Keratinocyte (primary cell): ENCODE results near the gene TNS1. TPM values are rescaled to one million over a fixed set of nuclear protein-coding genes. Genes with fewer than 3 reads are reported as not detected.

Experiments used
- DNase-seq: peaks from one replicate; pipeline ENCODE4 v3.0.0-alpha.2; 2011; ENCODE audit warnings: low read depth, missing footprints, low spot score
- FAIRE-seq: peaks from 2 replicates; lab custom pipeline; 2011; peaks lifted over from hg19 to GRCh38; lab: Jason Lieb, UNC
- H2AFZ ChIP-seq: 2 replicates; pipeline ENCODE4 v1.6.0; 2012; ENCODE audit warnings: low read length, control low read depth, inconsistent platforms; ENCODE audit not compliant: control insufficient read depth
- H3K27ac ChIP-seq: 2 replicates; pipeline ENCODE4 v1.5.1; 2011; ENCODE audit warnings: low read length; ENCODE audit not compliant: control insufficient read depth, insufficient read depth
- H3K27me3 ChIP-seq: 3 replicates; pipeline ENCODE4 v1.6.0; 2011; ENCODE audit warnings: low read length; ENCODE audit not compliant: control insufficient read depth, insufficient read depth; ENCODE audit errors: extremely low read depth
- H3K36me3 ChIP-seq, 2 experiments: 2 replicates in 1 of 2; 3 replicates in 1 of 2; pipeline ENCODE4 v1.5.1; 2011; ENCODE audit warnings: low read length in 2 of 2, mild to moderate bottlenecking in 1 of 2; ENCODE audit not compliant: control insufficient read depth in 2 of 2, insufficient read depth in 2 of 2; ENCODE audit errors: extremely low read depth in 1 of 2
- H3K4me1 ChIP-seq: 3 replicates; pipeline ENCODE4 v1.5.1; 2011; ENCODE audit warnings: low read length; ENCODE audit not compliant: control insufficient read depth, insufficient read depth; ENCODE audit errors: extremely low read depth
- H3K4me2 ChIP-seq: 3 replicates; pipeline ENCODE4 v1.6.0; 2011; ENCODE audit warnings: low read depth, low read length; ENCODE audit not compliant: control insufficient read depth, insufficient read depth; ENCODE audit errors: extremely low read depth
- H3K4me3 ChIP-seq, 3 experiments: fragments of 200-600 bp in 1 of 3; sonication (generic) in 1 of 3; 2 replicates in 2 of 3; 3 replicates in 1 of 3; pipeline ENCODE4 v1.5.1; 2011 to 2016; ENCODE audit warnings: low read length in 3 of 3, mild to moderate bottlenecking in 3 of 3, control low read depth in 2 of 3, inconsistent platforms in 1 of 3, low read depth in 1 of 3, mixed read lengths in 1 of 3, mixed run types in 1 of 3, moderate library complexity in 1 of 3; ENCODE audit not compliant: control insufficient read depth in 2 of 3, insufficient read depth in 2 of 3; ENCODE audit errors: extremely low read depth in 1 of 3
- H3K79me2 ChIP-seq: 2 replicates; pipeline ENCODE4 v1.6.0; 2012; ENCODE audit warnings: low read length; ENCODE audit not compliant: control insufficient read depth, insufficient read depth
- H3K9ac ChIP-seq: 3 replicates; pipeline ENCODE4 v1.6.0; 2011; ENCODE audit warnings: low read length; ENCODE audit not compliant: control insufficient read depth, insufficient read depth; ENCODE audit errors: extremely low read depth
- H3K9me1 ChIP-seq: 3 replicates; pipeline ENCODE4 v1.6.0; 2011; ENCODE audit warnings: low read length; ENCODE audit not compliant: control insufficient read depth, insufficient read depth; ENCODE audit errors: extremely low read depth
- H3K9me3 ChIP-seq: 2 replicates; pipeline ENCODE4 v1.5.1; 2012; ENCODE audit warnings: low read depth, low read length; ENCODE audit not compliant: control insufficient read depth
- H4K20me1 ChIP-seq: 3 replicates; pipeline ENCODE4 v1.6.0; 2011; ENCODE audit warnings: low read length; ENCODE audit not compliant: control insufficient read depth, insufficient read depth; ENCODE audit errors: extremely low read depth
- CTCF ChIP-seq, 3 experiments: IDR thresholded peaks in 1 of 3; conservative IDR thresholded peaks in 1 of 3; optimal IDR thresholded peaks in 1 of 3; 2 replicates in 2 of 3; 3 replicates in 1 of 3; pipeline versions ENCODE3 to v1.5.1; 2011; ENCODE audit warnings: low read length in 3 of 3, mild to moderate bottlenecking in 3 of 3, moderate library complexity in 2 of 3, control low read depth in 1 of 3, inconsistent platforms in 1 of 3; ENCODE audit not compliant: insufficient read depth in 2 of 3; ENCODE audit errors: extremely low read depth in 1 of 3
- EZH2 ChIP-seq: IDR thresholded peaks from one replicate; pipeline ENCODE4 v1.6.1; 2012; ENCODE audit warnings: inconsistent platforms, mild to moderate bottlenecking, low read length, moderate library complexity
- dilution Hi-C: fragments of 300-500 bp; cut with MboI; formaldehyde crosslinking; loops from one replicate; pipeline ENCODE4 v1.7.0; 2020; ENCODE audit warnings: low sequenced_read_pairs; ENCODE audit not compliant: extremely low pct_ligation_motif_present
- polyA plus RNA-seq, 5 experiments: library from polyadenylated mRNA; depleted of rRNA in 3 of 5; stranded (reverse) in 3 of 5; stranded (forward) in 1 of 5; unstranded in 1 of 5; fragments of >200 nt; gene quantifications; 1 replicate in 1 of 5; 2 replicates in 3 of 5; 3 replicates in 1 of 5; pipeline versions ENCODE4 v1.2.1 to v1.2.3, GENCODE V29; 2011 to 2012; ENCODE audit warnings: missing spikeins in 2 of 5, low read depth in 1 of 5, low replicate concordance in 1 of 5

TNS1 gene
- polyA plus RNA-seq, 1 donor (not counting 4 experiments of a cell fraction or from before 2014, with no cell fraction given), result 2.5 TPM

GRCh38 chr2:218013289-218013688 lies 10.5 kb upstream of the TNS1 start:
- H3K36me3 ChIP-seq, result no peaks in the 10 kb centered on the region
- H3K9ac ChIP-seq, result no peak overlapping the region
- no peaks in the 10 kb centered on the region for H3K9me3 ChIP-seq
- peaks cover 54% of the 10 kb centered on the region for H3K27me3 ChIP-seq
- no peaks in the 10 kb centered on the region for H3K9me1 ChIP-seq
- H4K20me1 ChIP-seq, result no peaks in the 10 kb centered on the region
- TF ChIP-seq CTCF (optimal IDR thresholded peaks at IDR 0.05 in 1 of 3, IDR thresholded peaks at IDR 0.05 in 1 of 3, conservative IDR thresholded peaks at IDR 0.05 in 1 of 3; ENCODE audit: extremely low read depth in 1 of 3, insufficient read depth in 2 of 3, low read length in 3 of 3) (no peak), EZH2 (no peak)
- no peak overlapping the region for H3K4me3 ChIP-seq
- H3K79me2 ChIP-seq, result no peaks in the 10 kb centered on the region
- no peak overlapping the region for H3K4me2 ChIP-seq
- no peak for FAIRE-seq
- H2AFZ ChIP-seq, result no peak overlapping the region
- H3K27ac ChIP-seq, result no peak overlapping the region
- no peak for DNase-seq
- dilution Hi-C loops, result no loop called here
- H3K4me1 ChIP-seq, result peaks cover 2% of the 10 kb centered on the region

DNA sequence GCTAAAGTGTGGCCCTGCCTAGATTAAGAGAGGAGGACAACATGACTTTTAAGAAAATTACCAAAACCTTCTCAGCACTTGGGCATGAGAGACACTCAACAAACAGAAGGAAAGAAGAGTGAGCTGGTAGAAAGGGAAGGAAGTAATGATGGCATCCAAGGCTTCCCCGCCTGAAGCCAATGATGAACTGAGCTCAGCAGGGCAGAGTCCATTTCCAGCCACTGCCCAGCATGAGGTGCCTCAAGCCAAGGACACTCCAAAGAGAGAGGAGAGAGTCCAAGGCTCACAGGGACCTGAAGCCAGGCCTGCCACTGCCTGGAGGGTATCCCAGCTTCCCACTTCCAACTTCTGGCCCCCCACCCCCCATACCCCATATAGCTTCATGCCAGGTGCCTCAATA lies 9.5 kb upstream of the TNS1 start:
- Histone ChIP-seq H3K27me3 (peaks cover 59% of the 10 kb centered on the region), H3K79me2 (no peaks in the 10 kb centered on the region), H3K4me1 (peaks cover 7% of the 10 kb centered on the region), H4K20me1 (no peaks in the 10 kb centered on the region), H3K9me3 (no peaks in the 10 kb centered on the region), H3K9ac (no peak overlapping the region), H3K9me1 (no peaks in the 10 kb centered on the region), H3K27ac (no peak overlapping the region), H3K36me3 (no peaks in the 10 kb centered on the region), H3K4me2 (no peak overlapping the region), H2AFZ (no peak overlapping the region), H3K4me3 (no peak overlapping the region)
- dilution Hi-C loops, result no loop called here
- FAIRE-seq (no peak), DNase-seq (no peak)
- TF ChIP-seq CTCF (optimal IDR thresholded peaks at IDR 0.05 in 1 of 3, IDR thresholded peaks at IDR 0.05 in 1 of 3, conservative IDR thresholded peaks at IDR 0.05 in 1 of 3; ENCODE audit: extremely low read depth in 1 of 3, insufficient read depth in 2 of 3, low read length in 3 of 3) (no peak), EZH2 (no peak)
